Kidney epithelial cell (primary cell): ENCODE results near the gene AASS. TPM values are rescaled to one million over a fixed set of nuclear protein-coding genes. Genes with fewer than 3 reads are reported as not detected.

Experiments used
- DNase-seq: peaks from one replicate; pipeline ENCODE4 v3.0.0-alpha.2; 2010; ENCODE audit warnings: low read depth
- H3K27me3 ChIP-seq: 2 replicates; pipeline ENCODE4 v1.6.0; 2011; ENCODE audit warnings: low read length; ENCODE audit not compliant: control insufficient read depth, insufficient read depth
- H3K36me3 ChIP-seq: 2 replicates; pipeline ENCODE4 v1.5.1; 2011; ENCODE audit warnings: low read length; ENCODE audit not compliant: control insufficient read depth, insufficient read depth
- H3K4me3 ChIP-seq: 2 replicates; pipeline ENCODE4 v1.5.1; 2011; ENCODE audit warnings: low read depth, mild to moderate bottlenecking, control low read depth, low read length
- CTCF ChIP-seq: IDR thresholded peaks from 2 replicates; pipeline ENCODE4 v1.5.1; 2011; ENCODE audit warnings: mild to moderate bottlenecking, moderate library complexity, low read length, control low read depth, inconsistent platforms; ENCODE audit not compliant: insufficient read depth, poor library complexity, severe bottlenecking
- total RNA-seq: library from RNA; depleted of rRNA; stranded (reverse); fragments of >200 nt; gene quantifications from 2 replicates; pipeline ENCODE4 v1.2.3, GENCODE V29; 2015

AASS gene
- total RNA-seq, 1 donor from 2014 or later = 8.5 TPM

GRCh38 chr7:122068999-122069398 is 75.0 kb downstream of the AASS start:
- no peak for TF ChIP-seq CTCF

GRCh38 chr7:122068046-122068445 is 76.0 kb downstream of the AASS start:
- no peak for DNase-seq
- Histone ChIP-seq H3K27me3 (no peaks in the 10 kb centered on the region), H3K36me3 (no peaks in the 10 kb centered on the region), H3K4me3 (no peak overlapping the region)
- no peak for TF ChIP-seq CTCF

More at GRCh38 chr7:122068999-122069398, 75.0 kb downstream of the AASS start:
- DNase-seq = no peak
- no peaks in the 10 kb centered on the region for H3K27me3 ChIP-seq
- H3K4me3 ChIP-seq = no peak overlapping the region
- H3K36me3 ChIP-seq = no peaks in the 10 kb centered on the region

- TF ChIP-seq CTCF = no peak
- Histone ChIP-seq H3K36me3 (no peaks in the 10 kb centered on the region), H3K27me3 (no peaks in the 10 kb centered on the region), H3K4me3 (no peak overlapping the region)
- no peak for DNase-seq
Measured at GRCh38 chr7:122067077-122067476, 77.0 kb downstream of the AASS start.

GRCh38 chr7:122064971-122065370 is 79.1 kb downstream of the AASS start:
- no peak for DNase-seq
- Histone ChIP-seq H3K4me3 (no peak overlapping the region), H3K36me3 (no peaks in the 10 kb centered on the region), H3K27me3 (no peaks in the 10 kb centered on the region)
- no peak for TF ChIP-seq CTCF

GRCh38 chr7:122063146-122063545 is 80.9 kb downstream of the AASS start:
- Histone ChIP-seq H3K4me3 (no peak overlapping the region), H3K36me3 (no peaks in the 10 kb centered on the region), H3K27me3 (no peaks in the 10 kb centered on the region)
- TF ChIP-seq CTCF = no peak
- DNase-seq = no peak

GRCh38 chr7:122059542-122059941 is 84.5 kb downstream of the AASS start:
- Histone ChIP-seq H3K4me3 (no peak overlapping the region), H3K27me3 (no peaks in the 10 kb centered on the region), H3K36me3 (no peaks in the 10 kb centered on the region)
- TF ChIP-seq CTCF = no peak
- no peak for DNase-seq
